Measurements from ENCODE around the gene RBM23.

- TF ChIP-seq FOXJ3 (CRISPR knock-in tag; IDR thresholded peaks at IDR 0.05): no peak
- no peak for TF ChIP-seq CTCF (IDR thresholded peaks at IDR 0.05)
- TF ChIP-seq CHD2 (IDR thresholded peaks at IDR 0.05; ENCODE audit: low read length, partially characterized antibody): no peak
- TF ChIP-seq, protein P1, sequence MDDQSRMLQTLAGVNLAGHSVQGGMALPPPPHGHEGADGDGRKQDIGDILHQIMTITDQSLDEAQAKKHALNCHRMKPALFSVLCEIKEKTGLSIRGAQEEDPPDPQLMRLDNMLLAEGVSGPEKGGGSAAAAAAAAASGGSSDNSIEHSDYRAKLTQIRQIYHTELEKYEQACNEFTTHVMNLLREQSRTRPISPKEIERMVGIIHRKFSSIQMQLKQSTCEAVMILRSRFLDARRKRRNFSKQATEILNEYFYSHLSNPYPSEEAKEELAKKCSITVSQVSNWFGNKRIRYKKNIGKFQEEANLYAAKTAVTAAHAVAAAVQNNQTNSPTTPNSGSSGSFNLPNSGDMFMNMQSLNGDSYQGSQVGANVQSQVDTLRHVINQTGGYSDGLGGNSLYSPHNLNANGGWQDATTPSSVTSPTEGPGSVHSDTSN (IDR thresholded peaks at IDR 0.05): no peak
Measured at GRCh38 chr14:22932146-22932545, 13.2 kb upstream of the RBM23 start.
